CD8-positive, alpha-beta memory T cell (primary cell): Measurements from ENCODE around the gene RNASE11. TPM values are rescaled to one million over a fixed set of nuclear protein-coding genes. Genes with fewer than 3 reads are reported as not detected.
"Not testable (repeated sequence)": the region's sequence is repeated elsewhere in the genome, so short reads cannot be mapped to it uniquely, and the experiment has no call there.

ENCODE experiments used
- CTCF ChIA-PET: fragments of 350-600 bp; sonication (Branson Sonifier 250); formaldehyde crosslinking; loops from one replicate; lab custom pipeline; 2021; ENCODE audit warnings: antibody characterized with exemption; lab: Charles Lee
- POLR2A ChIA-PET: fragments of 350-600 bp; sonication (Branson Sonifier 250); formaldehyde crosslinking; loops from one replicate; lab custom pipeline; 2021; ENCODE audit warnings: antibody characterized with exemption; lab: Charles Lee
- DNase-seq, 5 donors: peaks; one replicate each; pipeline versions ENCODE4 v3.0.0 to v3.0.0-alpha.2; 2020 to 2022; ENCODE audit warnings: mixed read lengths in 1 of 5
- H3K27ac ChIP-seq: one replicate; pipeline ENCODE4 v1.7.0; 2013; ENCODE audit warnings: low read depth, mild to moderate bottlenecking, low read length, moderate library complexity
- H3K27me3 ChIP-seq: 2 replicates; pipeline ENCODE4 v1.7.0; 2013; ENCODE audit warnings: low read length, mild to moderate bottlenecking; ENCODE audit not compliant: insufficient read depth, poor library complexity, severe bottlenecking
- H3K36me3 ChIP-seq: 2 replicates; pipeline ENCODE4 v1.7.0; 2013; ENCODE audit warnings: mild to moderate bottlenecking, low read length, moderate library complexity; ENCODE audit not compliant: insufficient read depth
- H3K4me1 ChIP-seq: 2 replicates; pipeline ENCODE4 v1.7.0; 2013; ENCODE audit warnings: mild to moderate bottlenecking, low read length, moderate library complexity; ENCODE audit not compliant: insufficient read depth
- H3K4me3 ChIP-seq: 2 replicates; pipeline ENCODE4 v1.7.0; 2013; ENCODE audit warnings: mild to moderate bottlenecking, low read length
- H3K9me3 ChIP-seq: 2 replicates; pipeline ENCODE4 v1.7.0; 2013; ENCODE audit warnings: mild to moderate bottlenecking, low read length
- H3K27ac Mint-ChIP-seq, 8 donors: one replicate each; pipeline ENCODE4 v1.8.0; 2020 to 2021; ENCODE audit warnings: mixed read lengths in 8 of 8, mild to moderate bottlenecking in 6 of 8, inconsistent platforms in 3 of 8, moderate library complexity in 3 of 8
- H3K27me3 Mint-ChIP-seq, 2 donors: one replicate each; pipeline ENCODE4 v1.8.0; 2020 to 2021; ENCODE audit warnings: mixed read lengths in 2 of 2, mild to moderate bottlenecking in 1 of 2, moderate library complexity in 1 of 2
- H3K36me3 Mint-ChIP-seq, 3 donors: one replicate each; pipeline ENCODE4 v1.8.0; 2020 to 2021; ENCODE audit warnings: mixed read lengths in 3 of 3, inconsistent platforms in 1 of 3, mild to moderate bottlenecking in 1 of 3
- H3K4me1 Mint-ChIP-seq, 3 donors: one replicate each; pipeline ENCODE4 v1.8.0; 2020 to 2021; ENCODE audit warnings: mixed read lengths in 3 of 3, inconsistent platforms in 1 of 3, mild to moderate bottlenecking in 1 of 3
- H3K4me3 Mint-ChIP-seq, 7 donors: one replicate each; pipeline ENCODE4 v1.8.0; 2020 to 2021; ENCODE audit warnings: mixed read lengths in 7 of 7, mild to moderate bottlenecking in 6 of 7, moderate library complexity in 4 of 7, inconsistent platforms in 2 of 7
- H3K9me3 Mint-ChIP-seq, 5 donors: one replicate each; pipeline ENCODE4 v1.8.0; 2020 to 2022; ENCODE audit warnings: mixed read lengths in 5 of 5, mild to moderate bottlenecking in 3 of 5, moderate library complexity in 2 of 5, inconsistent platforms in 1 of 5
- polyA plus RNA-seq: library from polyadenylated mRNA; unstranded; fragments of 300-500 nt; fragmentation: Illumina TruSeq; gene quantifications from one replicate; pipeline ENCODE4 v1.2.3, GENCODE V29; 2021
- total RNA-seq, 2 experiments: library from RNA; stranded (reverse); gene quantifications; one replicate each; pipeline ENCODE4 v1.2.3, GENCODE V29; 2021

RNASE11 gene
- total and polyA plus RNA-seq, 3 experiments from 2014 or later = not detected

DNA sequence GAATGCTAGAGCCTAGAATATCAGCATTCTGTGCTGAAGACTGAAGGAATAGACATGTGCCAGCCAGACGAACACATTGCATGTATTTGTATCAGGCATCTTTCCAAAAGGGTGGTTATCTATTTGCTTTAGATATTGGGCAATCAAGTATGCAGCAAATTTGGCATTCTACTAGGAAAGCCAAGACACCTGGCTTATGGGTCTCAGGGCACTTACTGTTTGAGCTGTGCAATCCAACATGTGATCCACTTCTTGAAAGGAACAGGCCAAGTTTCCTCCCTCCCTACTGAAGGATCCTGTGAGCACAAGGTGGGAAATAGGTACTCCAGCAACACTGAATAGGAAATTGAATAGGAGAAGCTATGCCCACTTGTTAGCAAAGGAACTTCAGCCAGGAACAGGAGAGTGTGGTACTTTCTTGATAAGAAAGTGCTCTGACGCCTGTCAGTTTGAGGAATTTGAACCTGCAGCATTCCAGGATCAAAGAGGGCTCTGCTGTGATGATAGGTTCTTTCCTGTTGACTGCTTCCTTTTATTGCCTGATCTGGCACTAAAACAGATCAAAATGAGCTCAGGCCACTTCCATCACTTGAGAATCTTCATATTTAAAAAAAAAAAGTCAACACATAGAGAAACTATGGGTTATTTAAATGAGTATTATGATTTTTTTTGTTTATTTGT, 33.1 kb upstream of the RNASE11 start:
- H3K9me3 ChIP-seq = no peaks in the 10 kb centered on the region
- peaks cover 33% of the 10 kb centered on the region for H3K4me1 ChIP-seq
- peaks cover 0 to 1% (median 0%) of the 10 kb centered on the region in 3 donors for H3K36me3 Mint-ChIP-seq
- no peak overlapping the region for H3K4me3 Mint-ChIP-seq
- H3K4me1 Mint-ChIP-seq = peaks cover 35 to 42% (median 42%) of the 10 kb centered on the region in 3 donors
- no peaks in the 10 kb centered on the region for H3K27me3 ChIP-seq
- H3K27me3 Mint-ChIP-seq = peaks cover 13 to 20% of the 10 kb centered on the region in 2 donors
- H3K27ac ChIP-seq = no peak overlapping the region
- no peak for DNase-seq
- CTCF ChIA-PET = interaction anchor here (1.3 to 3.5 kb wide), 4 partner anchors 8 to 294 kb away, joined by 3 to 18 read pairs (median 5); no protein-coding TSS in a partner anchor
- H3K9me3 Mint-ChIP-seq = peaks cover 0 to 2% (median 0%) of the 10 kb centered on the region in 5 donors
- POLR2A ChIA-PET = no interaction called here
- no peaks in the 10 kb centered on the region for H3K36me3 ChIP-seq
- H3K4me3 ChIP-seq = no peak overlapping the region
- no peak overlapping the region for H3K27ac Mint-ChIP-seq

DNA sequence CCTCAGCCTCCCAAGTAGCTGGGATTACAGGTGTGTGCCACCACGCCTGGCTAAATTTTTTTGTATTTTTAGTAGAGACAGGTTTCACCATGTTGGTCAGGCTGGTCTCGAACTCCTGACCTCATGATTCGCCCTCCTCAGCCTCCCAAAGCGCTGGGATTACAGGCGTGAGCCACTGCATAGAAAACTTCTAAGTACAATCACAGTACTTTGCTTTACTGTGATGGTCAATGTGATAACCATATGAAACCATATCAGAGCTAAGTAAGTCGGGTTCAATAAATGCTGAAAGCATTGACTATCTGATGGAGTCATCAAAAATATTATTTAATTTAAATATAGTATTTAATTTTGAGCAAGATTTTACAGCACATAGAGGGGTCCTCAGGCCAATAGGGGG, 31.9 kb upstream of the RNASE11 start:
- Mint-ChIP-seq H3K4me1 (peaks cover 23 to 34% (median 32%) of the 10 kb centered on the region in 3 donors), H3K27me3 (peaks cover 4 to 20% of the 10 kb centered on the region in 2 donors)
- not testable (repeated sequence) for H3K27me3 ChIP-seq, H3K9me3 ChIP-seq, H3K4me3 Mint-ChIP-seq, H3K4me3 ChIP-seq, H3K36me3 Mint-ChIP-seq, H3K27ac Mint-ChIP-seq, DNase-seq, H3K36me3 ChIP-seq, H3K9me3 Mint-ChIP-seq, H3K27ac ChIP-seq
- peaks cover 23% of the 10 kb centered on the region for H3K4me1 ChIP-seq
- ChIA-PET CTCF (interaction anchor here (1.0 to 1.6 kb wide), 2 partner anchors 10 to 351 kb away, joined by 3 to 4 read pairs; no protein-coding TSS in a partner anchor), POLR2A (interaction anchor here (0.6 kb wide), 2 partner anchors 12 to 1415 kb away, joined by 3 to 4 read pairs; no protein-coding TSS in a partner anchor)

DNA sequence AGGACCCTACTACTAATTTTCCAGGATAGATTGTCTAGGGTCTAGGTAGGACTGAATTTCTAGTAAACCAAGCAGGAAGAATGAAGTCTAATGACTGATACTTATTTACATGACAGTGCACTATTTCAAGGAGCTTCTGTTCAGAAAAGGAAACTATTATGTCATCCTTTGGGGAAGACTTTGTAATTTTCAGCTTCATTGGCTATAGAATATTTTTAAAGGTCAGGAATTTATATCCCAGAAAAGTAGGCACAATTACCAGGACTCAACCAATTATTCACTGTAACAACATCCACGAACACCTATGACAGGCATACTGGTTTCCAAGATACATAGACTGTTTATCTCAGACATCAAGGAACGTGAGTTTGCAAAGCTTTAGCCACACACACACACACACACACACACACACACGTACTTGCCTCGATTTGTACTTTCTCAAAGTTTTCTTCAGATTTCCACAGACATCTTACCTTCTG, 30.5 kb upstream of the RNASE11 start:
- Mint-ChIP-seq H3K9me3 (no peaks in the 10 kb centered on the region), H3K36me3 (no peaks in the 10 kb centered on the region), H3K4me3 (peak overlapping the region in 1 of 7 donors; percentile 12), H3K27me3 (peaks cover 3 to 20% of the 10 kb centered on the region in 2 donors), H3K4me1 (peaks cover 9 to 26% (median 23%) of the 10 kb centered on the region in 3 donors), H3K27ac (peak overlapping the region in 1 of 8 donors; percentile 40)
- Histone ChIP-seq H3K36me3 (no peaks in the 10 kb centered on the region), H3K27me3 (no peaks in the 10 kb centered on the region), H3K9me3 (no peaks in the 10 kb centered on the region), H3K4me3 (no peak overlapping the region), H3K4me1 (peaks cover 18% of the 10 kb centered on the region), H3K27ac (no peak overlapping the region)
- DNase-seq = no peak
- ChIA-PET POLR2A (no interaction called here), CTCF (no interaction called here)

DNA sequence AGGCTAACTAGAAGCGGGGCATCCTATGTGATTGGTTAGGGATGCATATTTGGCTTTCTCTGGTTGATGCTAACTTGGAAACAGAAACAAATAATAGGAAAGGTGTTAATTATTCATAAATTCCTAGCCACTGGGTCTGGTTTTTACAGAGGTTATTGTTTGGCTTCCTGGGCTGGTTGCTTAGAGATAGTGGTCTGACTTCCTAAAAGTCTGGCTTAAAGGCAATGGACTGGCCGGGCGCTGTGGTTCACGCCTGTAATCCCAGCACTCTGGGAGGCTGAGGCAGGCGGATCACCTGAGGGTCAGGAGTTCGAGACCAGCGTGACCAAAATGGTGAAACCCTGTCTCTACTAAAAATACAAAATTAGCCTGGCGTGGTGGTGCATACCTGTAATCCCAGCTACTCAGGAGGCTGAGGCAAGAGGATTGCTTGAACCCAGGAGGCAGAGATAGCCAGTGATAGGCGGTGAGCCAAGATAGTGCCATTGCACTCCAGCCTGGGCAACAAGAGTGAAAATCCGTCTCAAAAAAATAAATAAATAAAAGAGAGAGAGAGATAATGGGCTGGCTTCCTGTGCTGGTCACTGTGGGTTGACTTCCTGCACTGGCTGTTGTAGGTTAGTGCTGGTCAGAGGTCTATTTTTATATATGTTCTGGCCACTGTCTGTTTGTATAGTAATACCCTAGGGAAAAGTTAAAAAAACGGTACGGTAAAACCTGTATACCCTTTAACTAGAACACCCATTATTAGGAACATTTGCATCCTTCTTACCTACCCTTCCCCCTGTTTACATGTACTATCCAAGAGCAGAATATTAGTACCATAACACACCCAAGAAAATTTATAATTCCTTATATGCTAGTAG, 29.6 kb upstream of the RNASE11 start:
- Histone ChIP-seq H3K4me3 (no peak overlapping the region), H3K9me3 (no peaks in the 10 kb centered on the region), H3K36me3 (no peaks in the 10 kb centered on the region), H3K27ac (no peak overlapping the region), H3K4me1 (peaks cover 15% of the 10 kb centered on the region), H3K27me3 (no peaks in the 10 kb centered on the region)
- no peaks in the 10 kb centered on the region for H3K36me3 Mint-ChIP-seq
- no peak for DNase-seq
- peaks cover 0 to 19% (median 14%) of the 10 kb centered on the region in 3 donors for H3K4me1 Mint-ChIP-seq
- H3K9me3 Mint-ChIP-seq = no peaks in the 10 kb centered on the region
- H3K4me3 Mint-ChIP-seq = peak overlapping the region in 3 of 7 donors; percentile 12 to 35 (median 28)
- peak overlapping the region in 2 of 8 donors; percentile 4 to 40 for H3K27ac Mint-ChIP-seq
- H3K27me3 Mint-ChIP-seq = peaks cover 3 to 16% of the 10 kb centered on the region in 2 donors
- ChIA-PET CTCF (no interaction called here), POLR2A (no interaction called here)

DNA sequence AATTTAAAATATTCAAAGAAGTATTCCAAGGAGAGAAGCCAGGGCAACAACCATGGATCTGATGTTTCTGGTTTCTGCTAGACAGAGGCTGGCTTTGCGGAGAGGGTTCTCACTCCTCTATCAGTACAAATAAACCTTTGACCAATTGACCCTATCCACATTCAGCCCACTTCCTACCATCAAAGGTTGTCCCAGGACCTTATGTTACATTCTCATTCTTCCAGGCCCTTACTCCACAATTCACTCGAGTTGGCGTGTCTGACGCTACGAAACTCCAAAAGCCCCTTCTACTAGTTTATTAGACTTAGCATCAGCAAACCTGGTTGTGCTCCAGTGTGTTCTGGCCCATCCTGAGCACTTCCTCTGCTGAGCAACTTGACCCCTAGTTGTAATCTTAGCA, 28.2 kb upstream of the RNASE11 start:
- Mint-ChIP-seq H3K27ac (no peak overlapping the region), H3K4me1 (peaks cover 0 to 19% (median 12%) of the 10 kb centered on the region in 3 donors), H3K27me3 (peaks cover 3 to 8% of the 10 kb centered on the region in 2 donors), H3K36me3 (no peaks in the 10 kb centered on the region), H3K9me3 (no peaks in the 10 kb centered on the region), H3K4me3 (peak overlapping the region in 1 of 7 donors; percentile 38)
- Histone ChIP-seq H3K4me1 (peaks cover 23% of the 10 kb centered on the region), H3K27me3 (no peaks in the 10 kb centered on the region), H3K4me3 (no peak overlapping the region), H3K36me3 (no peaks in the 10 kb centered on the region), H3K27ac (no peak overlapping the region), H3K9me3 (no peaks in the 10 kb centered on the region)
- CTCF ChIA-PET = no interaction called here
- POLR2A ChIA-PET = no interaction called here
- DNase-seq = no peak

DNA sequence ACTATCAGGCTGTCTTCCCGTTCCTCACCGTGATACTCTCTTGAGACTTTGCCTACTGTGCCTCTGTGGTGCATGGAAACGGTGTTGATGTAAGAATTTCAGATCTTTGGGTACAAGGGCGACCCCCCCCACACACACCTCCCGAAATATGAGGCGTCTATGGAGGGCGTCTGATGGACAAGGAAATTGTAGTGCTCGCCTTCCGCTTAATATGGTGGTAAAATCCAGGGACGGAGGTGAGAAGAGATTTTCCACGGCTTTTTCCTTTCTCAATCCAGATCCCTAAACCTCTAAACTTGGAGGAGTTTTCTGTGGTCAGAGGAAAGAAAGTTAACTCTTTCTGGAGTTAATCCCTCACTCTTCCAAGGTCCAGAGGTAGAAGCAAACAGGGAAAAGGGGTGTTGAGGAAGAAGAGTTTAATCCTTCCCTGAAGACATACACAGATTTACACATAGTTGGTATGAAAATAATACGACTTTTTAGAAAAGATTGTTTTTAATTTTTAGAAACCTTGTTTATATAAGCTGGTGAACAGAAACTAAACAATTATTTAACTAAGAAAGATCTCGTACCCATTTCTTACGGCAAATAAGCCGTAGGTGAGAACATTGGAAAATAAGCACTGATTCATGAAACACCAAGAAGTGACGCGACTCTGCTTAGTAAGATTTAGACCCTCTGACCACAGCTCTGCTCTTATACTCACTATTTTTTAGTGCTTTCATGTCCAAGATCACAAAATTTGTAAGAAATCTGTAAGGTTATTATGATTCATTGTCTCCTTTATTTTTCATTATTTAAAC, 26.4 kb upstream of the RNASE11 start:
- Histone ChIP-seq H3K36me3 (no peaks in the 10 kb centered on the region), H3K4me1 (peaks cover 34% of the 10 kb centered on the region), H3K27me3 (no peaks in the 10 kb centered on the region), H3K27ac (peak overlapping the region; percentile 21), H3K9me3 (no peaks in the 10 kb centered on the region), H3K4me3 (peak overlapping the region; percentile 78)
- Mint-ChIP-seq H3K36me3 (no peaks in the 10 kb centered on the region), H3K9me3 (no peaks in the 10 kb centered on the region), H3K27ac (peak overlapping the region in 1 of 8 donors; percentile 8), H3K27me3 (peaks cover 3 to 8% of the 10 kb centered on the region in 2 donors), H3K4me3 (no peak overlapping the region), H3K4me1 (peaks cover 0 to 19% (median 12%) of the 10 kb centered on the region in 3 donors)
- no peak for DNase-seq
- ChIA-PET POLR2A (interaction anchor here (0.9 to 2.3 kb wide), 6 partner anchors 17 to 272 kb away, joined by 3 to 31 read pairs (median 6); partner anchors contain the start of genes PARP2, PNP and RNASE4), CTCF (interaction anchor here (0.7 to 3.1 kb wide), 13 partner anchors 8 to 287 kb away, joined by 3 to 34 read pairs (median 10); partner anchors contain the start of genes CCNB1IP1, PARP2 and TEP1)
